ENCODE measurements around the gene NOL3.

The NOL3 gene

GRCh38 chr16:67149276-67150046, 20.9 kb upstream of the NOL3 start:
- H3K4me3 ChIP-seq (ENCODE audit: severe bottlenecking): peak overlapping the region; percentile 57
- no peaks in the 10 kb centered on the region for H3K4me1 ChIP-seq (ENCODE audit: insufficient read depth, poor library complexity, severe bottlenecking)
- ATAC-seq (ENCODE audit: low read depth) (no peak), DNase-seq (ENCODE audit: low spot score) (no peak)
- TF ChIP-seq CTCF (IDR thresholded peaks at IDR 0.05; ENCODE audit: poor library complexity, severe bottlenecking): no peak
- H3K27ac ChIP-seq (ENCODE audit: poor library complexity, severe bottlenecking): no peak overlapping the region
- H3K9me3 ChIP-seq (ENCODE audit: severe bottlenecking): no peaks in the 10 kb centered on the region
- H3K27me3 ChIP-seq (ENCODE audit: insufficient read depth, poor library complexity, severe bottlenecking): no peaks in the 10 kb centered on the region
- peaks cover 36% of the 10 kb centered on the region for H3K36me3 ChIP-seq (ENCODE audit: low read depth)

- TF ChIP-seq CTCF (IDR thresholded peaks at IDR 0.05; ENCODE audit: poor library complexity, severe bottlenecking): no peak
- ATAC-seq (ENCODE audit: low read depth): peak; percentile 47
- H3K36me3 ChIP-seq (ENCODE audit: low read depth): peaks cover 29% of the 10 kb centered on the region
- peak overlapping the region; percentile 57 for H3K4me3 ChIP-seq (ENCODE audit: severe bottlenecking)
- no peaks in the 10 kb centered on the region for H3K4me1 ChIP-seq (ENCODE audit: insufficient read depth, poor library complexity, severe bottlenecking)
- no peaks in the 10 kb centered on the region for H3K9me3 ChIP-seq (ENCODE audit: severe bottlenecking)
- peak overlapping the region; percentile 42 for H3K27ac ChIP-seq (ENCODE audit: poor library complexity, severe bottlenecking)
- DNase-seq (ENCODE audit: low spot score): no peak
- H3K27me3 ChIP-seq (ENCODE audit: insufficient read depth, poor library complexity, severe bottlenecking): no peaks in the 10 kb centered on the region
These were observed 20.1 kb upstream of the NOL3 start for GRCh38 chr16:67150047-67150832.

DNA sequence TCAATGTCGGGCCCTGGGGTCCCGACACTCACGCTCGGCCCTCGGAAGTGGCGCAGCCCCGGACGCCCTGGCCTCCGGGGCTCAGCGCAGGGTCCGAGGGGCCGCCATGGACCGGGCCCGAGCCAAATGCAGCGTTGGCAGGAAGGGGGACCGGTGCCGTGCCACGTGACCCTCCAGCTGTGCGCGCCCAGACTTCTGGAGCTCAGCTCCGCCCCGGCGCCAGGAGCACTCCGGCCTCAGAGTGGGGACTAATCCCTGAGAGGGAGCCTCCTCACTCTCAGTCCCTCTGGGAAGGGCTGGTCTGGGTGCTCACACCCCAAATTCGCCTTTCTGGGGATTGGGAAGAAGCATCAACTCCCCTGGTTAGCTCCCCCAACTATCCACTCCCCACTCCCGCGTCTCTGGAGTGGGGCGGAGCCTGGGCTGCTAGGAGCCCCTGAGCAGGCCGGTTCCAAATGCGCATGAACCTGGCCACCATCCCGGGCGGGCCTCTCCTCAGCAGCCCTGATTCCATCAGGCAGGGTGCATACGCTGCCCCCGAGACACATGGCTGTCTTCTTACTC, 19.4 kb upstream of the NOL3 start, which contains the start of gene B3GNT9:
TSS of gene B3GNT9 (minus strand) at position 166 of the 564 bp plus-strand sequence. CDS start 513 bp downstream, outside the sequence.
- DNase-seq (ENCODE audit: low spot score): no peak
- Histone ChIP-seq H3K9me3 (ENCODE audit: severe bottlenecking) (no peaks in the 10 kb centered on the region), H3K27ac (ENCODE audit: poor library complexity, severe bottlenecking) (peak within 1 kb of the TSS; percentile 42), H3K36me3 (ENCODE audit: low read depth) (peaks cover 22% of the 10 kb centered on the region), H3K27me3 (ENCODE audit: insufficient read depth, poor library complexity, severe bottlenecking) (no peaks in the 10 kb centered on the region), H3K4me3 (ENCODE audit: severe bottlenecking) (peak within 1 kb of the TSS; percentile 57), H3K4me1 (ENCODE audit: insufficient read depth, poor library complexity, severe bottlenecking) (no peaks in the 10 kb centered on the region)
- TF ChIP-seq CTCF (IDR thresholded peaks at IDR 0.05; ENCODE audit: poor library complexity, severe bottlenecking): no peak
- ATAC-seq (ENCODE audit: low read depth): peak; percentile 67

- no peaks in the 10 kb centered on the region for H3K9me3 ChIP-seq (ENCODE audit: severe bottlenecking)
- TF ChIP-seq CTCF (IDR thresholded peaks at IDR 0.05; ENCODE audit: poor library complexity, severe bottlenecking): no peak
- H3K36me3 ChIP-seq (ENCODE audit: low read depth): peaks cover 16% of the 10 kb centered on the region
- H3K27ac ChIP-seq (ENCODE audit: poor library complexity, severe bottlenecking): peak overlapping the region; percentile 42
- peak; percentile 28 for DNase-seq (ENCODE audit: low spot score)
- H3K27me3 ChIP-seq (ENCODE audit: insufficient read depth, poor library complexity, severe bottlenecking): no peaks in the 10 kb centered on the region
- H3K4me1 ChIP-seq (ENCODE audit: insufficient read depth, poor library complexity, severe bottlenecking): no peaks in the 10 kb centered on the region
- no peak for ATAC-seq (ENCODE audit: low read depth)
- no peak overlapping the region for H3K4me3 ChIP-seq (ENCODE audit: severe bottlenecking)
These were observed 18.8 kb upstream of the NOL3 start for GRCh38 chr16:67151431-67152097.

Data from RWPE2 (cell line).